Ovary (tissue), 3 donors: ENCODE results near the gene SIX5.
A peak's percentile ranks its signal among the peaks of the same experiment; 100 is the strongest.

Experiments
- EP300 ChIP-seq: sonication (generic); formaldehyde crosslinking; IDR thresholded peaks from one replicate; pipeline ENCODE4 v1.6.1; 2017; ENCODE audit warnings: antibody characterized with exemption
- POLR2A ChIP-seq: fragments of 450-650 bp; IDR thresholded peaks from one replicate; pipeline ENCODE4 v1.6.1; 2017; ENCODE audit warnings: antibody characterized with exemption, mild to moderate bottlenecking, moderate library complexity
- TF ChIP-seq, protein P1 (sequence below), 3 donors: fragments of 450-650 bp in 2 of 3; fragments of 200-600 bp in 1 of 3; IDR thresholded peaks; one replicate each; pipeline versions ENCODE4 v1.5.1 to v1.8.0; 2016 to 2022; ENCODE audit warnings: antibody characterized with exemption in 3 of 3, mild to moderate bottlenecking in 1 of 3
- donor health status: DM: no; HTN: no; CAD: no.

DNA sequence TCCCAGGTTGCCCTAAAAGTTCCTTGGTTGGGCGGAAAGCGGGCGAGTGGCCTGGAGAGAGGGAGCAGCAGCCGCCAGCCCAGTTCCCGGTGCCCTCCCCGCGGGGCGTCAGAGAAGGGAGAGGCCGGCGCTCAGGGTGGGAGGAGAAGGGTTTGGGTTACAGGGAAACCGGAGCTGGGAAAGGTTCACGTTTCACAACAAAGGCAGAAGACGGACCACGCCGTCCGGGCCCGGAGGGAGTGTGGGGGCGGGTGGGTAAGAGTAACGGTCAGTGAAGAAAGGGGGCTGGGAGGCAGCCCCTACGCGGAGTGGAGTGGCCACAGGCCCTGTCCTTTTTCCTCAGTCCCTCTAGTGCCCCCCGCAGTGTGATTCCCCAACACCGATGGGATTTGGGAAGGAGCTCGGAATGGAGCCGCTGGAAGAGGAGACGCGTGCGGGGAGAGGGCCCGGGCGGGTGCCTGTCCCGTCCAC, 1.6 kb downstream of the SIX5 start:
- TF ChIP-seq, protein P1, sequence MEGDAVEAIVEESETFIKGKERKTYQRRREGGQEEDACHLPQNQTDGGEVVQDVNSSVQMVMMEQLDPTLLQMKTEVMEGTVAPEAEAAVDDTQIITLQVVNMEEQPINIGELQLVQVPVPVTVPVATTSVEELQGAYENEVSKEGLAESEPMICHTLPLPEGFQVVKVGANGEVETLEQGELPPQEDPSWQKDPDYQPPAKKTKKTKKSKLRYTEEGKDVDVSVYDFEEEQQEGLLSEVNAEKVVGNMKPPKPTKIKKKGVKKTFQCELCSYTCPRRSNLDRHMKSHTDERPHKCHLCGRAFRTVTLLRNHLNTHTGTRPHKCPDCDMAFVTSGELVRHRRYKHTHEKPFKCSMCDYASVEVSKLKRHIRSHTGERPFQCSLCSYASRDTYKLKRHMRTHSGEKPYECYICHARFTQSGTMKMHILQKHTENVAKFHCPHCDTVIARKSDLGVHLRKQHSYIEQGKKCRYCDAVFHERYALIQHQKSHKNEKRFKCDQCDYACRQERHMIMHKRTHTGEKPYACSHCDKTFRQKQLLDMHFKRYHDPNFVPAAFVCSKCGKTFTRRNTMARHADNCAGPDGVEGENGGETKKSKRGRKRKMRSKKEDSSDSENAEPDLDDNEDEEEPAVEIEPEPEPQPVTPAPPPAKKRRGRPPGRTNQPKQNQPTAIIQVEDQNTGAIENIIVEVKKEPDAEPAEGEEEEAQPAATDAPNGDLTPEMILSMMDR (IDR thresholded peaks at IDR 0.05): no peak
- no peak for TF ChIP-seq EP300
- peak; percentile 59 for TF ChIP-seq POLR2A
